CD4-positive, alpha-beta T cell (primary cell): ENCODE data around the gene NME7. TPM values are rescaled to one million over a fixed set of nuclear protein-coding genes. Genes with fewer than 3 reads are reported as not detected.

Source experiments
- ATAC-seq: fragments of 200-7000 bp; cut with Tn5 transposase; one replicate; pipeline ENCODE4 v1.10.0; 2022; ENCODE audit warnings: mild to moderate bottlenecking; ENCODE audit not compliant: poor library complexity
- CTCF ChIA-PET: fragments of 350-600 bp; sonication (Branson Sonifier 250); formaldehyde crosslinking; loops from one replicate; lab custom pipeline; 2021; ENCODE audit warnings: antibody characterized with exemption, inconsistent platforms; lab: Charles Lee
- POLR2A ChIA-PET: fragments of 350-600 bp; sonication (Branson Sonifier 250); formaldehyde crosslinking; loops from one replicate; lab custom pipeline; 2021; ENCODE audit warnings: antibody characterized with exemption, inconsistent platforms; lab: Charles Lee
- DNase-seq, 14 experiments: peaks; one replicate each; pipeline ENCODE4 v3.0.0-alpha.2; 2013 to 2020; ENCODE audit warnings: mixed read lengths in 2 of 14
- H3K27ac ChIP-seq, 2 donors: one replicate each; pipeline versions ENCODE4 v1.5.1 to v1.7.0; 2013; ENCODE audit warnings: low read length in 2 of 2, low read depth in 1 of 2, mild to moderate bottlenecking in 1 of 2
- H3K27me3 ChIP-seq, 2 experiments: 1 replicate in 1 of 2; 2 replicates in 1 of 2; pipeline versions ENCODE4 v1.6.1 to v1.7.0; 2013; ENCODE audit warnings: low read length in 2 of 2, control low read depth in 1 of 2, mild to moderate bottlenecking in 1 of 2, moderate library complexity in 1 of 2; ENCODE audit not compliant: insufficient read depth in 2 of 2, control insufficient read depth in 1 of 2
- H3K36me3 ChIP-seq: one replicate; pipeline ENCODE4 v1.6.1; 2013; ENCODE audit warnings: low read length, control low read depth; ENCODE audit not compliant: insufficient read depth
- H3K4me1 ChIP-seq: one replicate; pipeline ENCODE4 v1.6.1; 2013; ENCODE audit warnings: low read length, control low read depth; ENCODE audit not compliant: insufficient read depth
- H3K4me3 ChIP-seq: one replicate; pipeline ENCODE4 v1.5.1; 2013; ENCODE audit warnings: mild to moderate bottlenecking, low read length, moderate library complexity
- H3K9me3 ChIP-seq, 2 experiments: 1 replicate in 1 of 2; 2 replicates in 1 of 2; pipeline versions ENCODE4 v1.6.1 to v1.7.0; 2013; ENCODE audit warnings: low read length in 2 of 2, mild to moderate bottlenecking in 2 of 2, control low read depth in 1 of 2, moderate library complexity in 1 of 2; ENCODE audit not compliant: control insufficient read depth in 1 of 2, insufficient read depth in 1 of 2
- H3K27ac Mint-ChIP-seq: one replicate; pipeline ENCODE4 v1.8.0; 2020; ENCODE audit warnings: mixed read lengths
- H3K27me3 Mint-ChIP-seq: one replicate; pipeline ENCODE4 v1.8.0; 2021; ENCODE audit warnings: mixed read lengths
- H3K36me3 Mint-ChIP-seq: one replicate; pipeline ENCODE4 v1.8.0; 2021; ENCODE audit warnings: low read depth, mixed read lengths
- H3K4me1 Mint-ChIP-seq: one replicate; pipeline ENCODE4 v1.8.0; 2021; ENCODE audit warnings: low read depth, mixed read lengths
- H3K4me3 Mint-ChIP-seq: one replicate; pipeline ENCODE4 v1.8.0; 2020; ENCODE audit warnings: mild to moderate bottlenecking, mixed read lengths
- H3K9me3 Mint-ChIP-seq: one replicate; pipeline ENCODE4 v1.8.0; 2020; ENCODE audit warnings: mixed read lengths
- intact Hi-C, 2 experiments: fragments of 100-400 bp; cut with DNase I in 1 of 2; cut with micrococcal nuclease in 1 of 2; formaldehyde crosslinking; loops; one replicate each; pipeline versions ENCODE4 v1.15.1 to v1.9.0; 2023 to 2025; cut with DNase I, micrococcal nuclease
- total RNA-seq, 174 experiments: library from RNA in 2 of 174; stranded (reverse) in 2 of 174; gene quantifications; one replicate each; pipeline ENCODE4 v1.2.3 and lab custom pipeline; 2021 to 2026
- TF ChIP-seq, protein P1 (sequence below): fragments of 200-600 bp; IDR thresholded peaks from one replicate; pipeline ENCODE4 v1.8.0; 2022; ENCODE audit warnings: antibody characterized with exemption, mild to moderate bottlenecking

The NME7 gene
- total RNA-seq, 2 experiments from 2014 or later, result 7.2 to 8.3 TPM

DNA sequence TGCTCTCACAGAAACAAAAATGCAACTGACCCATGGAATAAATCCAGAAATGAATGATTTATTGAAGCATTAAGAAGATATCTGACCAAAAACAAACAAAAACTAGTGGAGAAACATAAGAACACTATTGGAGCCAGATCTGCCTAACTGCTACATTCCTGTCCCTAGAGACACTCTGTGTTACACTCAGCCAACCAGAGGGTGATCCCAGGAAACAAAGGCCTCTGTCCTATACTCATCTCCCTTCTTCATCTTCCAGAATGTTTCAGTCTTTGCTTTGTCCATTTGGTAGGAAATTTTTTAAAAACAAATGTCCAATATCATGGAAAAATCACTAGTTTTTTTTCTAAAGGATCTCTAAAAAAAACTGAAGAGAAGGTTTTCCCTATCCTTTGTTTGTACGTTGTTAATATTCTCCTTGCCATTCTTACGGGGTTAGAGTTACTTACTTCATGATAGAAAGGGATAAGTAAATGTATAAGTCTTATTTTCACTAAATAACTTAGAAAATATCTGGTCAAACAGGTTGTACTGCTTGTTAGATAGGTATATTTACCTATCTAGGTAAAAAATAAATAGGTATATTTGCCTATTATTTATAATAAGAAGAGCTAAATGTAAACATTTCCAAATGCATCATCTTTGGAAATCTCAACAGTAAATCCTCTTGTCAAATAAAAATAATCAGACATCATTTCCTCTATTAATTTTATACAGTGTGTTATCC is 59.1 kb downstream of the NME7 start:
- TF ChIP-seq, protein P1, sequence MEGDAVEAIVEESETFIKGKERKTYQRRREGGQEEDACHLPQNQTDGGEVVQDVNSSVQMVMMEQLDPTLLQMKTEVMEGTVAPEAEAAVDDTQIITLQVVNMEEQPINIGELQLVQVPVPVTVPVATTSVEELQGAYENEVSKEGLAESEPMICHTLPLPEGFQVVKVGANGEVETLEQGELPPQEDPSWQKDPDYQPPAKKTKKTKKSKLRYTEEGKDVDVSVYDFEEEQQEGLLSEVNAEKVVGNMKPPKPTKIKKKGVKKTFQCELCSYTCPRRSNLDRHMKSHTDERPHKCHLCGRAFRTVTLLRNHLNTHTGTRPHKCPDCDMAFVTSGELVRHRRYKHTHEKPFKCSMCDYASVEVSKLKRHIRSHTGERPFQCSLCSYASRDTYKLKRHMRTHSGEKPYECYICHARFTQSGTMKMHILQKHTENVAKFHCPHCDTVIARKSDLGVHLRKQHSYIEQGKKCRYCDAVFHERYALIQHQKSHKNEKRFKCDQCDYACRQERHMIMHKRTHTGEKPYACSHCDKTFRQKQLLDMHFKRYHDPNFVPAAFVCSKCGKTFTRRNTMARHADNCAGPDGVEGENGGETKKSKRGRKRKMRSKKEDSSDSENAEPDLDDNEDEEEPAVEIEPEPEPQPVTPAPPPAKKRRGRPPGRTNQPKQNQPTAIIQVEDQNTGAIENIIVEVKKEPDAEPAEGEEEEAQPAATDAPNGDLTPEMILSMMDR, result no peak
- H3K27ac ChIP-seq, result no peak overlapping the region
- Mint-ChIP-seq H3K4me3 (no peak overlapping the region), H3K9me3 (peaks cover 2% of the 10 kb centered on the region), H3K36me3 (peaks cover 46% of the 10 kb centered on the region), H3K27ac (no peak overlapping the region), H3K4me1 (peaks cover 17% of the 10 kb centered on the region), H3K27me3 (no peaks in the 10 kb centered on the region)
- ChIA-PET POLR2A (no interaction called here), CTCF (no interaction called here)
- H3K36me3 ChIP-seq, result no peaks in the 10 kb centered on the region
- DNase-seq (no peak), ATAC-seq (no peak)
- H3K9me3 ChIP-seq, result no peaks in the 10 kb centered on the region
- no peak overlapping the region for H3K4me3 ChIP-seq
- peaks cover 3% of the 10 kb centered on the region for H3K4me1 ChIP-seq
- intact Hi-C loops, result no loop called here
- H3K27me3 ChIP-seq, result no peaks in the 10 kb centered on the region

DNA sequence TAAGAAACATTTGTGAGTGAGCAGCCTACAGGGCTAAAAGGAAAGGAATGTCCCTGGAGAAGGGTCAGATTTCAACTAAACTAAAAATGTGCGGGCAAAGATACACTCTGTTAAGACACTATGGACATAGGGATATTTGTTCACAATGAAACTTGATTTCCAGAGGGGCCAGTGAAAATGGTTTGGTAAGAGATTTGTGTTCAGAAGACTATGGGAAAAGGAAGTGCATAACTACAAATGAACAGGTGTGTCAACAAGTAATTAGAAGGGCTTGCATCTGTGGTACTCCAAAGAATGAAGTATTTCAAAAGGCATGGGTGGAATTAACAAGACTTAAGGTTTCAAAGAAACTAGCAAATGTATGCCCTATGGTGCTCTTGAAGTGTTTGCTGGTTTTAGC is 60.4 kb downstream of the NME7 start:
- CTCF ChIA-PET, result no interaction called here
- H3K4me3 ChIP-seq, result no peak overlapping the region
- Mint-ChIP-seq H3K27me3 (no peaks in the 10 kb centered on the region), H3K4me3 (no peak overlapping the region), H3K27ac (no peak overlapping the region), H3K36me3 (peaks cover 54% of the 10 kb centered on the region), H3K4me1 (peaks cover 12% of the 10 kb centered on the region), H3K9me3 (peaks cover 2% of the 10 kb centered on the region)
- no peaks in the 10 kb centered on the region for H3K27me3 ChIP-seq
- H3K9me3 ChIP-seq, result no peaks in the 10 kb centered on the region
- DNase-seq, result no peak
- intact Hi-C loops, result no loop called here
- H3K4me1 ChIP-seq, result peaks cover 2% of the 10 kb centered on the region
- TF ChIP-seq, protein P1, result no peak
- POLR2A ChIA-PET, result no interaction called here
- H3K27ac ChIP-seq, result no peak overlapping the region
- H3K36me3 ChIP-seq, result no peaks in the 10 kb centered on the region
- ATAC-seq, result no peak

DNA sequence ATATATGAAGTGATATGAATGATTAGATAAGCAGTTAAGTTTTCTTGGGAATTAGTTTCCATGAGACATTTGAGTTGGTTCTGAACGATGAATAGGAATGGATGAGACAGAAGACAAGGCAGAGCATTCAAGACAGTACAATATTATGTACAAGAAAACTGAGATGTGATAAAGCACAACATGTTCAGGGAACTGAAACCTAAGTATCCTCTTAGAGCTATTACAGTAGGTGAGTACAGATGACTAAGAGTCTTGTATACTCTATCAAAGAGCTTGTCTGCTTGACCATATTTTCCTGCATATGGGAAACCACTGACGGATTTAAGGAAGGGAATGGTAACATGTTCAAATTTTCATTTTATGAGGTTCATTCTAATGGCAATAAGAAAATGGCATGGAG is 61.6 kb downstream of the NME7 start:
- peaks cover 9% of the 10 kb centered on the region for H3K4me1 Mint-ChIP-seq
- H3K27ac Mint-ChIP-seq, result no peak overlapping the region
- CTCF ChIA-PET, result no interaction called here
- H3K27ac ChIP-seq, result no peak overlapping the region
- no peaks in the 10 kb centered on the region for H3K27me3 ChIP-seq
- H3K36me3 Mint-ChIP-seq, result peaks cover 67% of the 10 kb centered on the region
- no peaks in the 10 kb centered on the region for H3K9me3 ChIP-seq
- POLR2A ChIA-PET, result no interaction called here
- intact Hi-C loops, result no loop called here
- DNase-seq (no peak), ATAC-seq (no peak)
- H3K36me3 ChIP-seq, result no peaks in the 10 kb centered on the region
- H3K27me3 Mint-ChIP-seq, result no peaks in the 10 kb centered on the region
- H3K4me3 Mint-ChIP-seq, result no peak overlapping the region
- TF ChIP-seq, protein P1, result no peak
- H3K4me1 ChIP-seq, result no peaks in the 10 kb centered on the region
- H3K9me3 Mint-ChIP-seq, result peaks cover 2% of the 10 kb centered on the region
- no peak overlapping the region for H3K4me3 ChIP-seq
